ENCODE results near the gene RPAIN.
A peak's percentile ranks its signal among the peaks of the same experiment; 100 is the strongest.
"Not testable (repeated sequence)": the region's sequence is repeated elsewhere in the genome, so short reads cannot be mapped to it uniquely, and the experiment has no call there.

Gene RPAIN

GRCh38 chr17:5413682-5414081, 6.3 kb upstream of the RPAIN start:
- DNase-seq (ENCODE audit: low spot score in 2 of 2) (no peak), ATAC-seq (ENCODE audit: low read depth) (no peak)
- Mint-ChIP-seq H3K36me3 (peaks cover 36% of the 10 kb centered on the region), H3K9me3 (no peaks in the 10 kb centered on the region), H3K4me3 (no peak overlapping the region), H3K27ac (no peak overlapping the region), H3K27me3 (no peaks in the 10 kb centered on the region), H3K4me1 (peaks cover 32% of the 10 kb centered on the region)

DNA sequence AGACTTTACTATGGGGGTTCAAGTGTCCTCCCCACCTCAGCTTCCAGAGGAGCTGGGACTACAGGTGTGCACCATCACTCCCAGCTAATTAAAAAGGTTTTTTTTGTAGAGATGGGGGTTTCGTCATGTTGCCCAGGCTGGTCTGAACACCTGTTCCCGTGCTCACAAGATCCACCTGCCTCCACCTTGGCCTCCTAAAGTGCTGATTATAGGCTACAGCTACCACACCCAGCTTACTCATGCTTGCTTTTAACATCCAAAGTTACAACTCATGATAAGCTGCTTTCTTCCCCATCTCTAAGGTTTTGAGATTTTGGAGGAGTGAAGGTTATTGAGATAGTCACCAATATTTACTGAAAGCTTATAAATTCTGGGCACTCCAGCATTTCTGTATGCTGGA, 3.1 kb upstream of the RPAIN start:
- H3K27ac Mint-ChIP-seq: peak overlapping the region; percentile 98
- peaks cover 23% of the 10 kb centered on the region for H3K36me3 Mint-ChIP-seq
- H3K4me1 Mint-ChIP-seq: peaks cover 31% of the 10 kb centered on the region
- H3K9me3 Mint-ChIP-seq: no peaks in the 10 kb centered on the region
- peak overlapping the region; percentile 68 for H3K4me3 Mint-ChIP-seq
- no peak for ATAC-seq (ENCODE audit: low read depth)
- no peak for DNase-seq (ENCODE audit: low spot score in 2 of 2)
- no peaks in the 10 kb centered on the region for H3K27me3 Mint-ChIP-seq

GRCh38 chr17:5418858-5419355, 1.1 kb upstream of the RPAIN start:
- ATAC-seq (ENCODE audit: low read depth): peak; percentile 62
- DNase-seq (ENCODE audit: low spot score in 2 of 2): peak in 1 of 2 donors; percentile 78
- Mint-ChIP-seq H3K36me3 (peaks cover 10% of the 10 kb centered on the region), H3K4me1 (peaks cover 21% of the 10 kb centered on the region), H3K27me3 (no peaks in the 10 kb centered on the region), H3K9me3 (no peaks in the 10 kb centered on the region), H3K4me3 (peak overlapping the region; percentile 98), H3K27ac (peak overlapping the region; percentile 98)

GRCh38 chr17:5419356-5419958, 525 bp upstream of the RPAIN start, which contains the start of gene NUP88:
Gene NUP88, minus strand, starts transcription at chr17:5419662. Its CDS starts 12 bp downstream, at chr17:5419650.
- Mint-ChIP-seq H3K36me3 (peaks cover 10% of the 10 kb centered on the region), H3K4me1 (peaks cover 21% of the 10 kb centered on the region), H3K9me3 (no peaks in the 10 kb centered on the region), H3K4me3 (peak within 1 kb of the TSS; percentile 98), H3K27ac (peak within 1 kb of the TSS; percentile 98), H3K27me3 (no peaks in the 10 kb centered on the region)
- DNase-seq (ENCODE audit: low spot score in 2 of 2) (peak; percentile 88 to 94), ATAC-seq (ENCODE audit: low read depth) (peak; percentile 79)

- Mint-ChIP-seq H3K9me3 (no peaks in the 10 kb centered on the region), H3K4me3 (no peak overlapping the region), H3K36me3 (peaks cover 14% of the 10 kb centered on the region), H3K4me1 (peaks cover 18% of the 10 kb centered on the region), H3K27ac (peak overlapping the region; percentile 24), H3K27me3 (no peaks in the 10 kb centered on the region)
- DNase-seq (ENCODE audit: low spot score in 2 of 2) (no peak), ATAC-seq (ENCODE audit: low read depth) (no peak)
These were observed 2.5 kb downstream of the RPAIN start for GRCh38 chr17:5422505-5422904.

GRCh38 chr17:5424909-5425308, 4.9 kb downstream of the RPAIN start:
- no peak for DNase-seq (ENCODE audit: low spot score in 2 of 2)
- H3K9me3 Mint-ChIP-seq: no peaks in the 10 kb centered on the region
- peaks cover 22% of the 10 kb centered on the region for H3K36me3 Mint-ChIP-seq
- H3K4me1 Mint-ChIP-seq: peaks cover 23% of the 10 kb centered on the region
- H3K27me3 Mint-ChIP-seq: no peaks in the 10 kb centered on the region
- no peak overlapping the region for H3K4me3 Mint-ChIP-seq
- ATAC-seq (ENCODE audit: low read depth): no peak
- no peak overlapping the region for H3K27ac Mint-ChIP-seq

GRCh38 chr17:5425826-5426225, 5.8 kb downstream of the RPAIN start:
- Mint-ChIP-seq H3K4me1 (peaks cover 20% of the 10 kb centered on the region), H3K27ac (no peak overlapping the region), H3K36me3 (peaks cover 25% of the 10 kb centered on the region), H3K9me3 (no peaks in the 10 kb centered on the region), H3K27me3 (no peaks in the 10 kb centered on the region), H3K4me3 (no peak overlapping the region)
- ATAC-seq (ENCODE audit: low read depth) (no peak), DNase-seq (ENCODE audit: low spot score in 2 of 2) (no peak)

GRCh38 chr17:5429191-5429887, 9.4 kb downstream of the RPAIN start:
- ATAC-seq (ENCODE audit: low read depth) (no peak), DNase-seq (ENCODE audit: low spot score in 2 of 2) (no peak)
- peak overlapping the region; percentile 53 for H3K27ac Mint-ChIP-seq
- no peak overlapping the region for H3K4me3 Mint-ChIP-seq
- H3K27me3 Mint-ChIP-seq: no peaks in the 10 kb centered on the region
- peaks cover 11% of the 10 kb centered on the region for H3K4me1 Mint-ChIP-seq
- peaks cover 30% of the 10 kb centered on the region for H3K36me3 Mint-ChIP-seq
- H3K9me3 Mint-ChIP-seq: no peaks in the 10 kb centered on the region

DNA sequence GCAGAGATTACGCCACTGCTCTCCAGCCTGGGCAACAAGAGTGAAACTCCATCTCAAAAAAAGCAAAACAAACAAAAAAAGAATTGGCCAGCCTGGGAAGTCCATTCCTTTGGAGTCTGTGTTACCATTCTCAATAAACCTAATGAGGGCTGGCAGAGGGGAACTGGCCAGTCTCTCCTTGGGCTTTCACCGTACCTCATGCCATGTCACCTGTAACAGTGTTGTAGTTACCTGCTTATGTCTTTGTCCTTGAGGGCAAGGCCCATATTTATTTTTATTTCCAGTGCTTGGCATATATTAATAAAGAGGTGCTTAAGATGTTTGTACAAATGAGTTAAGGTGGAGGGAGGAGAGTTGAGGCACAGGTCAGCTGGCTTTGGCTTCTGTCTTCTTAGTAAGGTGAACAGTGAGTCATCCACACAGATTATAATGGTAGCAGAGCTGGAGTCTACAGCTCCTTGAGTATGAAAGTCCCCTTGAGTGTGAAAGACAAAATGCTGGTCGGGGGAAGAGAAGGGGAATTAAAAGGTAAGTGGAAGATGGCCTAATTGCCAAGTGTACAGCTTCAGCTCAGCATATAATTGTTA, 10.5 kb downstream of the RPAIN start:
- peaks cover 11% of the 10 kb centered on the region for H3K4me1 Mint-ChIP-seq
- ATAC-seq (ENCODE audit: low read depth) (no peak), DNase-seq (ENCODE audit: low spot score in 2 of 2) (no peak)
- no peaks in the 10 kb centered on the region for H3K9me3 Mint-ChIP-seq
- peaks cover 30% of the 10 kb centered on the region for H3K36me3 Mint-ChIP-seq
- H3K27me3 Mint-ChIP-seq: no peaks in the 10 kb centered on the region
- H3K4me3 Mint-ChIP-seq: no peak overlapping the region
- H3K27ac Mint-ChIP-seq: peak overlapping the region; percentile 73

- H3K4me3 Mint-ChIP-seq; H3K9me3 Mint-ChIP-seq; DNase-seq (ENCODE audit: low spot score in 2 of 2); ATAC-seq (ENCODE audit: low read depth); H3K27me3 Mint-ChIP-seq: not testable (repeated sequence)
- H3K4me1 Mint-ChIP-seq: peaks cover 13% of the 10 kb centered on the region
- H3K36me3 Mint-ChIP-seq: peaks cover 24% of the 10 kb centered on the region
- H3K27ac Mint-ChIP-seq: peak overlapping the region; percentile 73
These were observed 11.3 kb downstream of the RPAIN start for GRCh38 chr17:5431234-5431633.

DNA sequence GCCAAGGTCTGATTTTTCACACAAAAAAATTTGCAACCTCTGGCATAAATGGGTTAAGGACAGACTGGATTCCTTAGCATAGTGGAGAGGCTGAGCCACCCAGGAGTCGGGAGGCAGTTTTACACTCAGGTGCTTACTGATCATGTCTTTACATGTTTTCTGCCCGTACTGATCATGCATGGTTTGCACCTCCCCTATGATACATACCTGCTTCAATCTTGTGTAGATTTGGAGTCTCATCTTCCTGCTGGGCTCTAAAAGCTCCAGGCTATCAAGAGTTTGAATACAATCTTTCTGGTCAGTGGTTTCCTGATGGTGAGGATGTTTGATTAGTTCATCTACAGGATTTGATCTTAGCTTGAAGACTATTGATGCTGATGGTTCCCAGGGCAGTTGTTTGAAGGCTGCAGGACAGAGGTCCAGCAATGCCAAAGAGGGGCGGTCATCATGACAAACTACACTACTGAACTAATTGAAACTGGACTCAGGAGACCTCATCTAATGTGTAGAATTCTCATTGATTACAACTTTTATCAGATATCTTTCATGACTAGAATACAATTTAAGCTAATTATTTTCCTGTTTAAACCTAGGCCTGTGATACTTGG, 12.1 kb downstream of the RPAIN start:
- no peaks in the 10 kb centered on the region for H3K9me3 Mint-ChIP-seq
- no peak overlapping the region for H3K4me3 Mint-ChIP-seq
- peaks cover 26% of the 10 kb centered on the region for H3K36me3 Mint-ChIP-seq
- peaks cover 17% of the 10 kb centered on the region for H3K4me1 Mint-ChIP-seq
- no peaks in the 10 kb centered on the region for H3K27me3 Mint-ChIP-seq
- DNase-seq (ENCODE audit: low spot score in 2 of 2): no peak
- peak overlapping the region; percentile 31 for H3K27ac Mint-ChIP-seq
- no peak for ATAC-seq (ENCODE audit: low read depth)

GRCh38 chr17:5434984-5435383, 15.0 kb downstream of the RPAIN start:
- DNase-seq (ENCODE audit: low spot score in 2 of 2) (no peak), ATAC-seq (ENCODE audit: low read depth) (no peak)
- Mint-ChIP-seq H3K4me1 (peaks cover 27% of the 10 kb centered on the region), H3K4me3 (no peak overlapping the region), H3K27me3 (no peaks in the 10 kb centered on the region), H3K9me3 (no peaks in the 10 kb centered on the region), H3K36me3 (peaks cover 18% of the 10 kb centered on the region), H3K27ac (no peak overlapping the region)

DNA sequence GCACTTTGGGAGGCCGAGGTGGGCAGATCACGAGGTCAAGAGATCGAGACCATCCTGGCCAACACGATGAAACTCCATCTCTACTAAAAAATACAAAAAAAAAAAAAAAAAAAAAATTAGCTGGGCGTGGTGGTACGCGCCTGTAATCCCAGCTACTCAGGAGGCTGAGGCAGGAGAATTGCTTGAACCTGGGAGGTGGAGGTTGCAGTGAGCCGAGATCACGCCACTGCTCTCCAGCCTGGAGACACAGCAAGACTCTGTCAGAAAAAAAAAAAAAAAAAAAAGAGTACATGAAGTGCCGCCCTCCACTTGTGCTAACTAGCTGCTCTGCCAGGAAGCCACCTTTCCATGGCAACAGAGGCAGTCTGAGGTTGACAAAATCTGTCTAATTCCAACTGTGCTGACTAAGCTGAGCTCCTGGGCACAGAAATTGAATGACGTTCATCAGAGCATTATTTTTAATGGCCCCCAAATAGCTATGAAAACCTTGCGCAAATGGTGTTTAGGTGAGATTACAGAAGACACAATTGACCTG, 15.9 kb downstream of the RPAIN start:
- H3K27ac Mint-ChIP-seq; H3K27me3 Mint-ChIP-seq; ATAC-seq (ENCODE audit: low read depth); H3K9me3 Mint-ChIP-seq; H3K4me3 Mint-ChIP-seq; DNase-seq (ENCODE audit: low spot score in 2 of 2): not testable (repeated sequence)
- H3K36me3 Mint-ChIP-seq: peaks cover 14% of the 10 kb centered on the region
- H3K4me1 Mint-ChIP-seq: peaks cover 26% of the 10 kb centered on the region

All from memory B cell (primary cell).